HG03097 (cell line): Measurements from ENCODE around the gene OTOG.

Experiments used
- ATAC-seq: cut with Tn5 transposase; IDR thresholded peaks from one replicate; pipeline ENCODE4 v1.9.1; 2021; ENCODE audit not compliant: unreplicated experiment, low FRiP score

OTOG gene

GRCh38 chr11:17535488-17535887, 11.6 kb upstream of the OTOG start:
- no peak for ATAC-seq

GRCh38 chr11:17537261-17537660, 9.8 kb upstream of the OTOG start:
- no peak for ATAC-seq

GRCh38 chr11:17538054-17538453, 9.0 kb upstream of the OTOG start:
- ATAC-seq: no peak

- ATAC-seq: no peak
These were observed 8.3 kb upstream of the OTOG start for GRCh38 chr11:17538731-17539130.

GRCh38 chr11:17540807-17541206, 6.3 kb upstream of the OTOG start:
- ATAC-seq: no peak

- ATAC-seq: no peak
These were observed 5.7 kb upstream of the OTOG start for GRCh38 chr11:17541330-17541885.

- ATAC-seq: no peak
These were observed 4.8 kb upstream of the OTOG start for GRCh38 chr11:17542249-17542648.

GRCh38 chr11:17543041-17543440, 4.0 kb upstream of the OTOG start:
- no peak for ATAC-seq

- ATAC-seq: no peak
These were observed 3.4 kb upstream of the OTOG start for GRCh38 chr11:17543574-17544180.

GRCh38 chr11:17544181-17544622, 2.9 kb upstream of the OTOG start, which contains the start of gene USH1C:
Gene USH1C, minus strand, starts transcription at chr11:17544416. Its CDS starts 109 bp downstream, at chr11:17544307.
- ATAC-seq: no peak

GRCh38 chr11:17546240-17546639, 819 bp upstream of the OTOG start:
- ATAC-seq: no peak

GRCh38 chr11:17547932-17548331, 873 bp downstream of the OTOG start:
- ATAC-seq: no peak

- no peak for ATAC-seq
These were observed 1.4 kb downstream of the OTOG start for GRCh38 chr11:17548444-17548843.

GRCh38 chr11:17550450-17551346, 3.6 kb downstream of the OTOG start:
- ATAC-seq: no peak

GRCh38 chr11:17551347-17552040, 4.4 kb downstream of the OTOG start:
- no peak for ATAC-seq

GRCh38 chr11:17552041-17552355, 4.9 kb downstream of the OTOG start:
- no peak for ATAC-seq

- no peak for ATAC-seq
These were observed 5.6 kb downstream of the OTOG start for GRCh38 chr11:17552392-17553248.

GRCh38 chr11:17553249-17553546, 6.1 kb downstream of the OTOG start:
- no peak for ATAC-seq

GRCh38 chr11:17554487-17554886, 7.4 kb downstream of the OTOG start:
- ATAC-seq: no peak

- ATAC-seq: no peak
These were observed 9.9 kb downstream of the OTOG start for GRCh38 chr11:17556999-17557398.
